KMS-11 (cell line): ENCODE results near the gene ADAM12.

Experiments used
- H2AFZ ChIP-seq: fragments of 200-600 bp; sonication (generic); 2 replicates; pipeline ENCODE4 v1.6.1; 2016; ENCODE audit warnings: antibody characterized with exemption, mixed run types, low read depth
- H3K27ac ChIP-seq: fragments of 200-600 bp; sonication (generic); 2 replicates; pipeline ENCODE4 v1.6.1; 2016; ENCODE audit warnings: mild to moderate bottlenecking, mixed run types
- H3K27me3 ChIP-seq: fragments of 200-600 bp; sonication (generic); 2 replicates; pipeline ENCODE4 v1.6.1; 2017; ENCODE audit warnings: mild to moderate bottlenecking, low read depth, mixed run types, moderate library complexity; ENCODE audit not compliant: insufficient read depth
- H3K36me3 ChIP-seq: fragments of 200-600 bp; sonication (generic); 2 replicates; pipeline ENCODE4 v1.6.1; 2017; ENCODE audit warnings: mild to moderate bottlenecking, mixed run types; ENCODE audit not compliant: insufficient read depth
- H3K4me1 ChIP-seq: fragments of 200-600 bp; sonication (generic); 2 replicates; pipeline ENCODE4 v1.6.1; 2016; ENCODE audit warnings: mild to moderate bottlenecking, low read depth, mixed run types; ENCODE audit not compliant: poor library complexity, severe bottlenecking
- H3K4me2 ChIP-seq: fragments of 200-600 bp; sonication (generic); 2 replicates; pipeline ENCODE4 v1.7.0; 2016; ENCODE audit warnings: mild to moderate bottlenecking, mixed run types
- H3K4me3 ChIP-seq: fragments of 200-600 bp; sonication (generic); IDR thresholded peaks from 2 replicates; pipeline ENCODE4 v1.6.1; 2017; ENCODE audit warnings: low read depth, low read length, mixed read lengths; ENCODE audit not compliant: insufficient read depth
- H3K79me2 ChIP-seq: fragments of 200-600 bp; sonication (generic); 2 replicates; pipeline ENCODE4 v1.6.1; 2016; ENCODE audit warnings: low read depth, mixed run types; ENCODE audit not compliant: insufficient read depth
- H3K9ac ChIP-seq: fragments of 200-600 bp; sonication (generic); 2 replicates; pipeline ENCODE4 v1.6.1; 2016; ENCODE audit warnings: mild to moderate bottlenecking, mixed run types
- H4K20me1 ChIP-seq: fragments of 200-600 bp; sonication (generic); 2 replicates; pipeline ENCODE4 v1.6.1; 2016; ENCODE audit warnings: mild to moderate bottlenecking, mixed run types; ENCODE audit not compliant: insufficient read depth
- CTCF ChIP-seq: fragments of 200-600 bp; sonication (generic); conservative IDR thresholded peaks from 2 replicates; pipeline ENCODE4 v1.6.1; 2017; ENCODE audit warnings: low read depth, mild to moderate bottlenecking, antibody characterized with exemption, low read length, moderate library complexity, mixed read lengths

The ADAM12 gene

GRCh38 chr10:126097558-126098225 lies 290.6 kb downstream of the ADAM12 start:
- H3K79me2 ChIP-seq, result no peaks in the 10 kb centered on the region
- H3K27ac ChIP-seq, result no peak overlapping the region
- H3K36me3 ChIP-seq, result no peaks in the 10 kb centered on the region
- no peak overlapping the region for H2AFZ ChIP-seq
- no peak overlapping the region for H3K4me2 ChIP-seq
- no peak overlapping the region for H3K9ac ChIP-seq
- no peaks in the 10 kb centered on the region for H3K27me3 ChIP-seq
- no peaks in the 10 kb centered on the region for H4K20me1 ChIP-seq
- no peak for TF ChIP-seq CTCF
- H3K4me1 ChIP-seq, result no peaks in the 10 kb centered on the region
- no peak overlapping the region for H3K4me3 ChIP-seq

GRCh38 chr10:126094537-126094936 lies 293.7 kb downstream of the ADAM12 start:
- H3K9ac ChIP-seq, result no peak overlapping the region
- no peak overlapping the region for H2AFZ ChIP-seq
- no peaks in the 10 kb centered on the region for H3K4me1 ChIP-seq
- no peaks in the 10 kb centered on the region for H3K27me3 ChIP-seq
- H4K20me1 ChIP-seq, result no peaks in the 10 kb centered on the region
- H3K36me3 ChIP-seq, result no peaks in the 10 kb centered on the region
- no peaks in the 10 kb centered on the region for H3K79me2 ChIP-seq
- no peak for TF ChIP-seq CTCF
- H3K4me2 ChIP-seq, result no peak overlapping the region
- H3K27ac ChIP-seq, result no peak overlapping the region
- no peak overlapping the region for H3K4me3 ChIP-seq

- H3K4me2 ChIP-seq, result no peak overlapping the region
Observed at GRCh38 chr10:126092366-126093215, 295.7 kb downstream of the ADAM12 start.

More at GRCh38 chr10:126092366-126093215, 295.7 kb downstream of the ADAM12 start:
- H3K27me3 ChIP-seq, result no peaks in the 10 kb centered on the region
- no peak overlapping the region for H3K9ac ChIP-seq
- H3K27ac ChIP-seq, result no peak overlapping the region
- H4K20me1 ChIP-seq, result no peaks in the 10 kb centered on the region
- no peak overlapping the region for H2AFZ ChIP-seq
- H3K36me3 ChIP-seq, result no peaks in the 10 kb centered on the region
- no peaks in the 10 kb centered on the region for H3K4me1 ChIP-seq
- TF ChIP-seq CTCF, result no peak
- no peaks in the 10 kb centered on the region for H3K79me2 ChIP-seq
- H3K4me3 ChIP-seq, result no peak overlapping the region
